GM18499 (cell line): ENCODE results near the gene CRIP3.
"Not testable (repeated sequence)": the region's sequence is repeated elsewhere in the genome, so short reads cannot be mapped to it uniquely, and the experiment has no call there.

Experiments
- ATAC-seq: cut with Tn5 transposase; IDR thresholded peaks from one replicate; pipeline ENCODE4 v1.9.1; 2021; ENCODE audit warnings: moderate number of reproducible peaks; ENCODE audit not compliant: insufficient read depth, unreplicated experiment

The CRIP3 gene

DNA sequence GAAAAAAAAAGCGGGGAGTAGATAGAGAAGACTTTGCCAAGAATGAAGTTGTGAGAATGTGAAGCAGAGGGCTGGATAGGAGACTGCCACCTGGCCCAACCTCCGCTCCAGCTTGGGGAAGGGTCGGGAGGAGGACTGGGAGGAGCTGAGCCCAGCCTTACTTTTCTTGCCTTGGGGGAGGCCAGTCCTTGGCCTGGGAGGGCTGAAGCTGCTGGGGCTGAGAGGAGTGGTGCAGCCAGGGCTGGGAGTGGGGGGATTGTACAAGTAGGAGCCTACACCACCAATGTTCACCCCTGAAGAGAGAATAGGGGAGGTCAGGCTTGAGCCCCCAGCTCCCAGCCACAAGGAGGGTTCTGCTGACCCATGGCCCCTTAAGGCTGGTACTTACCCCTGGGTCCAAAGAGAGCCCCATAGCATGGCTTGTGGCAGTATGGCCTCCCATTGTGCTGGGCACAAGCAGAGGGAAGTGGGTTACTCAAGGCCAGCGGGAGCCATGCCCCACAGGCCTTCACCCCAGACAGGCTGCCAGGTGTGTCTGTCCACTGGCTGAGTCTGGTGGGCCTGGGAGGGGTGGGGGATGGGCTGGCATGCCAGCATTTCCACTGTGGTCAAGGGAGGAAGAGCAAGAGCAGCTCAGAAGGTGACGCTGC is 1.1 kb downstream of the CRIP3 start:
- ATAC-seq = no peak

DNA sequence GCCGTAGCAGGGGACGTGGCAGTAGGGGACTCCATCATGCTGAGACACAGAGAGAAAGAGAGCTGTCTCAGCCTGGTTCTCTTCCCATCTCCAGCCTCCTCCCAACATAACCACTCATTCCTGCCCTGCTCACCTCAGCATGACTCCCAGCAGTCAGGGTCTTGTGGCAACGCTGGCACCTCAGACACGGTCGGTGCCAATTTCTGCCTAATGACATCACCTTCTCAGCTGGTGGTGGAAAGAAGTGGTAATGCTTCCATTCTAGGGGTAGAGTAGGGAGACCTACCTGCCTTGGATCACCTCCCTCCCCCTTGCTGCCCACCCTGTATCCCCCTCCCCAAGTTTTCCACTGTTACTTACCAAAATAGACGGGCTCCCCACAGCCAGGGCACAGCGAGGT is 2.5 kb downstream of the CRIP3 start:
- ATAC-seq = no peak

DNA sequence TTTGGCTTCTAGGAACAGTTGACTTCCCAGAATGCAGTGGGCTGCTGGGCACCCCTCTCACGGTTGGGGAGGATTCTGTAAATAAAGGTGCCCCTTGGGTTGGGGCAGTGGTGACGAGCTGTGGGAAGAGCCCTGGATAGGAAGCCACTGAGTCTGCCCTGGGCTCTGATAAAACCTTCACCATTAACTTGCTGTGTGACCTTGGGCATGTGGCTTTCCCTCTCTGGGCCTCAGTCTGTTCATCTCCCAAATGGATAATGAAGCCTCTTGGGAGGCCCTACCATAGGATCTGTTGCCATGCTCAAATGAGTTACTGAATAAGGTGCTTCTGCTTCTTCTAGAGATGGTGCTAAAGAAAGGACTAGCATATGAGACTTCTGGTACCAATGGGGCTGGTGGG is 3.7 kb downstream of the CRIP3 start:
- no peak for ATAC-seq

DNA sequence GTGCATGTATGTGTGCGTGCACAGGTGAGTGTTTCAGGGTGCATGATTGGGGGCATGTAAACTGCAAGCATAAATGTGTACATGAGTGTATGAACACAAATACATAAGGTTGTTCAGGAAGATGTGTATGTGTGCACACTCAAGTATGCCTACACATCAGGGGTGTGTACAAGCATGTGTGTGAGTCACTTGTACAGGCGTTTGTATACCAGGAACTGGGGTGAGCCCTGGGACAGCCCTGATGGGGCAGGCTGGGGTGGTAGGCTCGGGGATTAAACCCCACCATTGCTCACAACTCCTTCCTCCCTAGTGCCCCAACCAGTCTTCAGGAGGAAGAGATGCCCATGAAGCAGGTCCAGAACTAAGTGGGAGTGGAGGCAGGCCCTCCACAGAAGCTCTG is 4.3 kb downstream of the CRIP3 start:
- no peak for ATAC-seq

DNA sequence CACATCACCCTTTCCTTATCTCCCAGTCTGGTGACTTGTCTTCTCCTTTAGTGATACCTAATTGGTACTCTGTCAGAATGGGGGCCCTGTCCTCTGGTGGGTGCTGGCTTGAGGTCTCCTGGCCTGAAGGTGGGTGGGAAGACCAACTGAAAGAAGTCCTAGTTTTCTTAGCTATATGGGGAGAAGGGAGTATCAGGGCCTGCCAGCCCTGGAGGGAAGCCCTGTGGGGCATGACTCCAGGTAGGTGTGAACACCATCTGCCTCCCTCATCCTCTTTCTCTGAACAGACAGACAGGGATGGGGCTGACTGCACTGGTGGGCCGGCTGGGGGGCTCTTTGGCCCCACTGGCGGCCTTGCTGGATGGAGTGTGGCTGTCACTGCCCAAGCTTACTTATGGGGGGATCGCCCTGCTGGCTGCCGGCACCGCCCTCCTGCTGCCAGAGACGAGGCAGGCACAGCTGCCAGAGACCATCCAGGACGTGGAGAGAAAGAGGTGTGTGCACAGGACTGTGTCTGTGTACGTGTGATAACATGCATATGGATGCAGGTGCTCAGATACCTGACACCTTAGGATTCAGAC is 4.8 kb downstream of the CRIP3 start:
- no peak for ATAC-seq

DNA sequence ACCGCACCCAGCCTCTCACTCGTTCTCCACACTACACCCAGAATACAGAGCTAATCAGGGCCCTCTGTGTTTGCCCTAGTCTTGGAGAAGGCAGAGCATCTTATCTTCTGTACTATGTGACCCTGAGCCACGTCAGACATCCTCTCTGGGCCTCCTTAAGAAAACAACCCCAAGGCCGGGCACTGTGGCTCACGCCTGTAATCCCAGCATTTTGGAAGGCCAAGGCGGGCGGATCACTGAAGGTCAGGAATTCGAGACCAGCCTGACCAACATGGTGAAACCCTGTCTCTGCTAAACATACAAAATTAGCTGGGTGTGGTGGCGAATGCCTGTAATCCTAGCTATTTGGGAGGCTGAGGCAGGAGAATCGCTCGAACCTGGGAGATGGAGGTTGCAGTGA is 5.6 kb downstream of the CRIP3 start:
- ATAC-seq = not testable (repeated sequence)

DNA sequence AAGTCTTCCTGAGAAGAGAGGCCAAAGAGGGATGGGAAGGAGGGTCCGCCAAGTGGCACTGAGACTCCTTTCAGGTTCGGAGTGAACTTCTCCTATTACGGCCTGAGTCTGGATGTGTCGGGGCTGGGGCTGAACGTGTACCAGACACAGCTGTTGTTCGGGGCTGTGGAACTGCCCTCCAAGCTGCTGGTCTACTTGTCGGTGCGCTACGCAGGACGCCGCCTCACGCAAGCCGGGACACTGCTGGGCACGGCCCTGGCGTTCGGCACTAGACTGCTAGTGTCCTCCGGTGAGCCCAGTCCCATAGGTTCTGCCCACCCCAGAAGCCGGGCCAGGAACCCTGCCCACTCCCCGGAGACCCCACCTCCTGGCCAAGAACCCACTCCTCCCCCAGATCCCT is 6.5 kb downstream of the CRIP3 start:
- ATAC-seq = no peak

DNA sequence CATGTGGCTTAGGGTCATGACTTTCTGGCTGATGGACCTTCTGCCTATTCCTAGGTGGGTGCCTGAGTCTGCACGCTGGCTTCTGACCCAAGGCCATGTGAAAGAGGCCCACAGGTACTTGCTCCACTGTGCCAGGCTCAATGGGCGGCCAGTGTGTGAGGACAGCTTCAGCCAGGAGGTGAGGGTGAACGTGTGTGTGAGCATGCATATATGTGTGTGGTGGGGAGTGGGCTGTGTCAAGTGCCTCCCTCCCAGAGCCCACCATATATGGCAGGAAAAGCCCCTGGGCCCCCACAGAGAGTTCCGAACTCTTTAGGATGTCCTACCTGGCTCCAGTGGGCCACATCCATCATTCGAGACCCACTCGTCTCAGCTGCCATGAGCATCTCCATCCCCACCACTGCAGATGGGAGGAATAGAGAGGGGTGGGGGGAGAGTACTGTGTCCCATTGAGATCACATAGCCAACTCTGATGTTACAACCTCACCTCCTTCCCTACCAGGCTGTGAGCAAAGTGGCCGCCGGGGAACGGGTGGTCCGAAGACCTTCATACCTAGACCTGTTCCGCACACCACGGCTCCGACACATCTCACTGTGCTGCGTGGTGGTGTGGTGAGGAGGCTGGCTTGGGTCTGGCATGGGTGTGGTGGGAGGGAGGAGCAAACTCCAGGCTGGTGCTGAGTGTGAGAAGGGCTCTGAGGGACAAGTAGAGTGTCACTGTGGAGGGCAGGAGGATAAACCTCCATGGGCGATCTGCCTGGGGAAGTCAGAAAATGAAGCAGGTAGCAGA is 7.3 kb downstream of the CRIP3 start:
- no peak for ATAC-seq

DNA sequence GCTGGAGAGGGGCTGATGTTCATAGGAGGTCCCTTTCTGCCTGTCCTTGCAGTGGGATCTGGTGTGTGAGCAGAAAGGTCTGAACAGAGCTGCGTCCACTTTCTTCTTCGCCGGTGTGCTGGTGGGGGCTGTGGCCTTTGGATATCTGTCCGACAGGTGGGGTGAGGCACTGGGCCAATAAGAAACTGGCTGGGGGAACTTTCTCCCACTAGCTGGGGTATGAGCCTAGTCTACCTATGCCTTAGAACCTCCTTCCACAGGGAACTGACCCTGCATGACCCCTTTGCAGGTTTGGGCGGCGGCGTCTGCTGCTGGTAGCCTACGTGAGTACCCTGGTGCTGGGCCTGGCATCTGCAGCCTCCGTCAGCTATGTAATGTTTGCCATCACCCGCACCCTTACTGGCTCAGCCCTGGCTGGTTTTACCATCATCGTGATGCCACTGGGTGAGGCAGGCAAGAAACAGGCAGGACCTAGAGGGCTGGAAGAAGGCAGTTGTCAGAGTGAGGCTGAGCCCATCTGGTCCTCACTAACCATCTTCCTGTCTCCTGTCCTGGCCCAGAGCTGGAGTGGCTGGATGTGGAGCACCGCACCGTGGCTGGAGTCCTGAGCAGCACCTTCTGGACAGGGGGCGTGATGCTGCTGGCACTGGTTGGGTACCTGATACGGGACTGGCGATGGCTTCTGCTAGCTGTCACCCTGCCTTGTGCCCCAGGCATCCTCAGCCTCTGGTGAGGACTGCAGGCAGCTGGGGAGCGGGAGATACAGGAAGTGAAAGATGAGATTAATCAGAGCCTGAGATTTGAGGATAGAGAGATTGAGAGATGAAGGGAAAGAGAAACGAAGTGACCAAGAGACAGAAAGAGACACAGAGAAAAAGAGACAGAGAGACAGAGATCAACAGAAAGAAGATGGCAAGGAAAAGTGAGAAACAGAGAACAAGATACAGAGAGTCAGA is 9.0 kb downstream of the CRIP3 start:
- ATAC-seq = no peak

DNA sequence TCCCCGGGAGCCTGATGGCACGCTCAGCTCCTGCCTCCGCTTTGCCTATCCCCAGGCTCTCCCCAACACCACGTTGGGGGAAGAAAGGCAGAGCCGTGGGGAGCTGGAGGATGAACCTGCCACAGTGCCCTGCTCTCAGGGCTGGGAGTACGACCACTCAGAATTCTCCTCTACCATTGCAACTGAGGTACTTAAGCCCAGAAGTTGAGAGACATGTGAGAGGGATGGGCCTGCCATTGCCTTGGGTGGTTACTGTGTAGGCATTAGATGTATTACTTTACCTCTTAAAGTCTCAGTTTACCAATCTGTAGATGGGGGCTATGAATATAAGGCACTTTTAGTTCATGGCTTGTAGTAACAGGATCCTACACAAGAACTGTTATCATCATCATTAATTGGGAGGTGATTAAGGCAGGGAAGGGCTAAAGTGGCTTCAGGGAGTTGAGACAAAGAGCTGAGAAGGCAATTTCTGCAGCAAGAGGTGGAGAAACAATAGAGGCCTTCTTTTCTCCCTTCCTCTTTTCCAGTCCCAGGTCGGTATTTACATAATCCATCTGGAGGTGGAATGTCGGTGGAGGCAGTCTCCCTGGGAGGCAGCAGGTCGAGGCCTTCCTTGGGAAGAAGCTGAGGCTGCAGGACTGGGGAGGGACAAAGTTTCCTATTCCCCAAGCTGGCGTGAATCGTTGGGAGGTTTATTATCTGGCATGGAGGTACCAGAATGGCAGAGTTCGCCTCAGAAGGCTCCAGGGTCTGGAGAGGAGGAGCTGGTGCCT is 9.9 kb downstream of the CRIP3 start:
- ATAC-seq = no peak

DNA sequence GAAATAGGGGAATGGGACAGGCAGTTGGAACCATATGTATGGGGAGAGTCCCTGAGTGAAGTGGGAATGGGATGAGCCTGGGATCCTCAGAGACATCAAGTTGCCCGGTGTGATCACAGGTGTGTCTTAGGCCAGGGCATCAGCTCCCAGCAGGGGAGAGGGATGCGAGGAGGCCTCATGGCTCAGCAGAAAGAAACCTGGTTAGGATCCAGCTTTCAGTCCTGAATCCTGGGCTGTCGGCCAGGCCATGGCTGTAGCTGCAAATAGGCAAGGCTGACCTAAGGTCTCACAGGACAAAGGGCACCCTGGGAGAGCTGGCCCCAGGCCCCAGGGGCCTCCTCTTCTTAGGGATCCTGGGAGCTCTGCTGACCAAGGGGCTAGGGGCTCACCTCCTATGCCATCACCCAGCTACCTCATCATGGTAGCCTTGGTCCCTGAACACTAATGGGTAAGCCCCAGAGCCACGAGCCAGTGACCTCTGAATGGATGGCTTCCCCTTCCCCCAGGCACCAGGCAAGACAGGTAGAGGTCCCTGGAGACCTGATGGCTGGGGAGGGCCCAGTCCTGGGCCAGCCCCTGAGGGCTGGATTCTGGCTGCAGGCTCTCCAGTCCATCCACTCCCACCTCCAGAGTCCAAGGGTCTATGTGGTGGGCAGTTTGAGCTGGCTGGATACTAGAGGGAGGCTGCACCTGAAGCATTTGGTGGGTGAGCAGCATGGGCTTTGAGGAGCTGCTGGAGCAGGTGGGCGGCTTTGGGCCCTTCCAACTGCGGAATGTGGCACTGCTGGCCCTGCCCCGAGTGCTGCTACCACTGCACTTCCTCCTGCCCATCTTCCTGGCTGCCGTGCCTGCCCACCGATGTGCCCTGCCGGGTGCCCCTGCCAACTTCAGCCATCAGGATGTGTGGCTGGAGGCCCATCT is 10.7 kb downstream of the CRIP3 start, which contains the start of gene SLC22A7:
Gene SLC22A7, plus strand, starts transcription at position 617 of the 921 bp plus-strand sequence. Its CDS starts 99 bp downstream, at position 716.
- ATAC-seq = no peak

DNA sequence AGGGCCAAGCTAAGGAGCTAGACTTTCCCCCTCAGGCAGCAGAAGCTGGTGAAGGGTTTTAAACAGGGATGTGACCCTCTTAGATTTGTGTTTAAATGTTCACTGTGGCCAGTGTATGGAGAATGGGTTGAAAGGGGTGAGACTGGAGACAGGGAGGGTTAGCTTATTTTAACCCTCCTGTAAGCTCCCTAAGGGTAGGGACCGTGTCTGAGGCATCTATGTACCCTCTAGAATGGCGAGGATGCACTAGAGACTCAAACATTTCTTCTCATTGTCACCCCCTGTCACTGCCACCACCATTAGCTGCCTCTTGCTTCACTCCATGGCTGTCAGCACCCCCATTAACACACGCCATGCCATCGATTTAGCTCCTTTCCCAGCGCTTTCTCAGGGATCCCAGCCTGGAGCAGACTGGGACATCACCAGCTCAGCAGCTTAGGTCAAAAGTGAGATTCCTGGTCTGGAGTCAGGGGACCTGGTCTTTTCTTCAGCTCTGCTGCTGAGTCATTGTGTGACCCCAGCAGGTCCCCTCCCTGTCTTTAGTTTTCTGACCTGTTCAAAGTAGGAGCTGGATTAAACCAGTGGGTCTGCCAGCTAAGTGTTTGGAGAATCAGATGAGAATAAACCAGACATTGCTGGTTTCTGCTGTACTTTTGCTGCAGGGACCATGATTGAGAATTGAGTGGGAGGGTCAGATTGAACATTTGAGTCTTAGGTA is 11.7 kb downstream of the CRIP3 start:
- ATAC-seq = no peak

DNA sequence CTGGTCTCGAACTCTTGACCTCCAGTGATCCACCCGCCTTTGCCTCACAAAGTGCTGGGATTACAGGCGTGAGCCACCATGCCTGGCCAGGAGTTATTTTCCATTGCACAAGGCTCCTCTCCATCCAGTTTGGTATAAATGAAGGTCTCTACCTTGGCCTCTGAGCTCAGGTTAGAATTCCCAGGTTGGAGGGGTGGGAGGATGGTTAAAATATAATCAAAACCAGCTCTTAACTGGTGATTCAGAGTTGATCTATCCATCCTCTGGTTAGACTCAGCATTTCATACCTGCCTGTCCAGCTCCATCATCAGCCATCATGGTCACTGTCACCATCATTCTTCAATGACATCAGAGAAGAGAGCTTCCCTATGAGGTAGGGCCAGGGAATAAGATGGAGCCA is 13.2 kb downstream of the CRIP3 start:
- ATAC-seq = no peak

DNA sequence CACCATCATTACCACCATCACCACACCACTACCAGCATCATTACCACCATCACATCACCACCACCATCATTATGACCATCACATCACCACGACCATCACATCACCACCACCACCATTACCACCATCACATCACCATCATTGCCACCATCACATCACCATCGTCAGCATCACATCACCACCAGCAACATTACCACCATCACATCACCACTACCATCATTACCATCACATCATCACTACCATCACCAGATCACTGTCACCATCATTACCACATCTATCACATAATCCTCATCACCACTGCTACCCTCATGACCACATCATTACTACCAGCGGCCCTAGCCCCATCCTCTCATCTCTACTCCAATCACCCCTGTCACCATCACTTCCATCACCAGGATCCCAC is 14.1 kb downstream of the CRIP3 start:
- no peak for ATAC-seq

DNA sequence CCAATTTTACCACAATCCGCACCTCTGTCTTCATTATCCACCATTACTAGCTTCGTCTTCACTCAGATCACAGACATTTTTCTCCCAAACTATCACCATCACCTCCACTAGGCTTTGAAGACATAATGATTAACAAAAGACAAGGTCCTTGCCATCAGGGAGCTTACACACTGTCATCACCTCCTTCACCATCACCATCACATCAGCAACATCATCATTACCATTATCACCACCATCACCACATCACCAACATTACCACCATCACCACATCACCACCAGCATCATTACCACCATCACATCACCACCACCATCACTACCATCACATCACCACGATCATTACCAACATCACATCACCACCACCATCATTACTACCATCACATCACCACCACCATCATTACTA is 14.9 kb downstream of the CRIP3 start:
- ATAC-seq = no peak

DNA sequence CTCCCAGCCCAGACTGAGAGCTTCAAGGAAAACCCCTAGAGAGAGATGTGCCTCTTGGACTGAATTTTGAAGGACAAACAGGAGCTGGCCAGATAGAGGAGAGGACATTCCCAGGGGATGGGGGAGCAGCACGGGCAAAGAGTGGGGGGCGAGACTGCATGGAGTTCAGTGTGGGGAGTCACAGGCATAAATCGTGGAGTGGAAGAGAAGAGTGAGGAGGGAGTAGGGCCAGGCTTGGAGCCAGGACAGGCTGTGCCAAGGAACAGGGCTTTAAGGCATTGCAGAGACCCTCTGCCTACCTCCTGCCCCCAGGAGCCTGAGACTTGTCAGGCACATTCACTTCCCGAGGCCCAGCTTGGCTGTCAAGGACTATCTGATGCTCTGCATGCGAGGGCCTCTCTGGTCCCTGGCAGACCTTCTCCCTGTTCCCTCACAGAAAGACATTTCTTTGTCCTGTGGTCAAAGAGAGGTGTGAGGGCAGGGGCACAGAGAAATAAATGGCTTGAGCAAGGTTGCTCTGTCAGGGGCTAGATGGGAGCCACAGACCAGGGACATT is 15.8 kb downstream of the CRIP3 start:
- no peak for ATAC-seq

DNA sequence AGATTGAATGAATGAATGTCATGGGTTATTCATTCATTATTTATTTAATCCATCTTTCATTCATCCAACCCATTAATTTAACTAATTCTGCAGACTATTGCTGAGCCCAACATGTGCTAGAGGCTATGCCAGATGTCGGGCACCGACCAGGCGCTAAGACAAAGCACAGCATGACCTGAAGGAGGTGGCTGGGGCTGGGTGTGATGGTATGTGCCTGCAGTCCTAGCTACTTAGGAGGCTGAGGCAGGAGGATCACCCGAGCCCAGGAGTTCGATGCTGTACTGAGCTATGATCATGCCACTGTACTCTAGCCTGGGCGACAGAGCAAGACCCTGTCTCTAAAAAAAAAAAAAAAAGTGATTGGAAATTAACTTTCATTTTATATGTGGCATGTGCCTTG is 16.3 kb downstream of the CRIP3 start:
- no peak for ATAC-seq

DNA sequence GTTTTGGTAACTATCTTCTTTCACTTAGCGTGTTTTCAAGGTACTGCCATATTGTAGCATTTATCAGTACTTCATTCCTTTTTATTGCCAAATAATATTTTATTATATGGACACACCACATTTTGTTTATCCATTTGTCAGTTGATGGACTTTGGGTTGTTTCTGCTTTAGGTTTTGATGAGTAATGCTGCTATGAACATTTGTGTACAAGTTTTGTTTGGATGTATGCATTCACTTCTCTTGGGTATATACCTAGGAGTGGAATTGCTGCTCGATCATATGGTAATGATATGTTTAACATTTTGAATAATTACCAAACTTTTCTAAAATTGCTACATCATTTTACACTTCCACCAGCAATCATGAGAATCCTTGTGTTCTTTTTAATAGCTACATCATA is 16.9 kb downstream of the CRIP3 start:
- ATAC-seq = no peak
